GM23338 (cell line): Measurements from ENCODE around the gene IGFBP6. TPM values are rescaled to one million over a fixed set of nuclear protein-coding genes. Genes with fewer than 3 reads are reported as not detected.

ENCODE experiments used
- ATAC-seq: fragments of 200-7000 bp; cut with Tn5 transposase; 3 replicates; pipeline ENCODE4 v1.9.1; 2020
- DNase-seq: peaks from one replicate; pipeline ENCODE4 v3.0.0-alpha.2; 2015; ENCODE audit warnings: low spot score
- H2AFZ ChIP-seq: fragments of 200-600 bp; sonication (generic); 2 replicates; pipeline ENCODE4 v1.8.0; 2016; ENCODE audit warnings: antibody characterized with exemption, mild to moderate bottlenecking, moderate library complexity
- H3F3A ChIP-seq: fragments of 200-600 bp; sonication (generic); replicated peaks from 2 replicates; pipeline ENCODE4 v1.8.0; 2017; ENCODE audit warnings: antibody characterized with exemption, mixed run types, low read depth
- H3K27ac ChIP-seq: fragments of 200-600 bp; sonication (generic); 2 replicates; pipeline ENCODE4 v1.6.1; 2016; ENCODE audit warnings: low read depth
- H3K27me3 ChIP-seq: fragments of 200-600 bp; sonication (generic); 2 replicates; pipeline ENCODE4 v1.8.0; 2016; ENCODE audit warnings: mild to moderate bottlenecking, mixed run types, moderate library complexity; ENCODE audit not compliant: insufficient read depth
- H3K36me3 ChIP-seq: fragments of 200-600 bp; sonication (generic); 2 replicates; pipeline ENCODE4 v1.8.0; 2016; ENCODE audit warnings: mild to moderate bottlenecking; ENCODE audit not compliant: insufficient read depth
- H3K4me1 ChIP-seq: fragments of 200-600 bp; sonication (generic); 2 replicates; pipeline ENCODE4 v1.8.0; 2016; ENCODE audit warnings: mild to moderate bottlenecking, moderate library complexity; ENCODE audit not compliant: insufficient read depth
- H3K4me2 ChIP-seq: fragments of 200-600 bp; sonication (generic); 2 replicates; pipeline ENCODE4 v1.7.1; 2017; ENCODE audit warnings: mixed run types
- H3K4me3 ChIP-seq: fragments of 200-600 bp; sonication (generic); 2 replicates; pipeline ENCODE4 v1.6.1; 2016; ENCODE audit warnings: mixed run types
- H3K79me2 ChIP-seq: fragments of 200-600 bp; sonication (generic); replicated peaks from 2 replicates; pipeline ENCODE4 v1.8.0; 2017; ENCODE audit warnings: mild to moderate bottlenecking; ENCODE audit not compliant: insufficient read depth
- H3K9me2 ChIP-seq: fragments of 200-600 bp; sonication (generic); 2 replicates; pipeline ENCODE4 v1.8.0; 2017; ENCODE audit not compliant: insufficient read depth
- H4K20me1 ChIP-seq: fragments of 200-600 bp; sonication (generic); replicated peaks from 2 replicates; pipeline ENCODE4 v1.8.0; 2017; ENCODE audit warnings: mild to moderate bottlenecking; ENCODE audit not compliant: insufficient read depth
- H3K27ac Mint-ChIP-seq: 2 replicates; pipeline ENCODE4 v1.8.0; 2020; ENCODE audit warnings: inconsistent platforms, mild to moderate bottlenecking, moderate library complexity, mixed read lengths
- H3K27me3 Mint-ChIP-seq: 3 replicates; pipeline ENCODE4 v1.8.0; 2022; ENCODE audit warnings: low read depth, mild to moderate bottlenecking, moderate library complexity, mixed read lengths, inconsistent platforms; ENCODE audit not compliant: insufficient read depth, poor library complexity
- H3K36me3 Mint-ChIP-seq: 3 replicates; pipeline ENCODE4 v1.8.0; 2021; ENCODE audit warnings: low read depth, mild to moderate bottlenecking, inconsistent platforms, moderate library complexity, mixed read lengths
- H3K4me1 Mint-ChIP-seq: 3 replicates; pipeline ENCODE4 v1.8.0; 2020; ENCODE audit warnings: mild to moderate bottlenecking, inconsistent platforms, mixed read lengths
- H3K4me3 Mint-ChIP-seq: 3 replicates; pipeline ENCODE4 v1.8.0; 2021; ENCODE audit warnings: moderate library complexity, mild to moderate bottlenecking, inconsistent platforms, mixed read lengths
- H3K9me3 Mint-ChIP-seq: 3 replicates; pipeline ENCODE4 v1.8.0; 2020; ENCODE audit warnings: moderate library complexity, mild to moderate bottlenecking, inconsistent platforms, mixed read lengths
- CREB1 ChIP-seq: fragments of 250-450 bp; sonication (Bioruptor Pico); IDR thresholded peaks from 2 replicates; pipeline ENCODE4 v1.5.0; 2020; ENCODE audit warnings: low read depth, mild to moderate bottlenecking, moderate library complexity
- EZH2 ChIP-seq: fragments of 200-600 bp; sonication (generic); IDR thresholded peaks from one replicate; pipeline ENCODE4 v1.8.0; 2017; ENCODE audit warnings: antibody characterized with exemption, mild to moderate bottlenecking, low read depth; ENCODE audit not compliant: unreplicated experiment
- EZH2phosphoT487 ChIP-seq: fragments of 200-600 bp; sonication (generic); IDR thresholded peaks from one replicate; pipeline ENCODE4 v1.8.1; 2018; ENCODE audit warnings: antibody characterized with exemption; ENCODE audit not compliant: unreplicated experiment
- JUNB ChIP-seq: IDR thresholded peaks from one replicate; pipeline ENCODE4 v1.6.1; 2016; ENCODE audit warnings: antibody characterized with exemption; ENCODE audit not compliant: unreplicated experiment
- NANOG ChIP-seq: IDR thresholded peaks from 2 replicates; pipeline ENCODE4 v1.6.1; 2016; ENCODE audit warnings: antibody characterized with exemption, borderline replicate concordance
- POLR2AphosphoS5 ChIP-seq: IDR thresholded peaks from 2 replicates; pipeline ENCODE4 v1.6.1; 2016; ENCODE audit warnings: antibody characterized with exemption, low read depth
- STAT1 ChIP-seq: IDR thresholded peaks from one replicate; pipeline ENCODE4 v1.6.1; 2016; ENCODE audit warnings: antibody characterized with exemption; ENCODE audit not compliant: unreplicated experiment
- ZNF114 ChIP-seq: fragments of 250-450 bp; sonication (Bioruptor Pico); IDR thresholded peaks from 2 replicates; pipeline ENCODE4 v1.5.0; 2020; ENCODE audit warnings: mild to moderate bottlenecking, moderate library complexity
- ZNF331 ChIP-seq: fragments of 250-450 bp; sonication (Bioruptor Pico); IDR thresholded peaks from 2 replicates; pipeline ENCODE4 v1.5.0; 2020; ENCODE audit warnings: low read depth, mild to moderate bottlenecking, moderate library complexity
- polyA plus RNA-seq: library from polyadenylated mRNA; unstranded; fragments of >200 nt; fragmentation: Nextera tagmentation; extraction: Ambion mirVana; gene quantifications from 2 replicates; pipeline ENCODE4 v1.2.1, GENCODE V29; 2016
- total RNA-seq: library from RNA; depleted of rRNA; stranded (reverse); fragments of >200 nt; shearing (Covaris generic); gene quantifications from 2 replicates; pipeline ENCODE4 v1.2.3, GENCODE V29; 2014
- TF ChIP-seq, protein P1 (sequence below): fragments of 250-450 bp; sonication (Bioruptor Pico); IDR thresholded peaks from 2 replicates; pipeline ENCODE4 v1.5.0; 2020; ENCODE audit warnings: mild to moderate bottlenecking, moderate library complexity
- TF ChIP-seq, protein P2 (sequence below): IDR thresholded peaks from one replicate; pipeline ENCODE4 v1.6.1; 2018; ENCODE audit warnings: antibody characterized with exemption; ENCODE audit not compliant: unreplicated experiment
- TF ChIP-seq, protein P3 (sequence below): IDR thresholded peaks from 2 replicates; pipeline ENCODE4 v1.6.1; 2016; ENCODE audit warnings: antibody characterized with exemption
- TF ChIP-seq, protein P4 (sequence below), 2 experiments: fragments of 200-600 bp in 1 of 2; sonication (generic) in 1 of 2; conservative IDR thresholded peaks; 2 replicates each; pipeline versions ENCODE4 v1.5.1 to v1.6.1; 2016 to 2017; ENCODE audit warnings: antibody characterized with exemption in 2 of 2, low read depth in 2 of 2, mild to moderate bottlenecking in 2 of 2, moderate library complexity in 1 of 2

IGFBP6 gene
- total and polyA plus RNA-seq, 2 experiments from 2014 or later, result 14.7 to 16.6 TPM

DNA sequence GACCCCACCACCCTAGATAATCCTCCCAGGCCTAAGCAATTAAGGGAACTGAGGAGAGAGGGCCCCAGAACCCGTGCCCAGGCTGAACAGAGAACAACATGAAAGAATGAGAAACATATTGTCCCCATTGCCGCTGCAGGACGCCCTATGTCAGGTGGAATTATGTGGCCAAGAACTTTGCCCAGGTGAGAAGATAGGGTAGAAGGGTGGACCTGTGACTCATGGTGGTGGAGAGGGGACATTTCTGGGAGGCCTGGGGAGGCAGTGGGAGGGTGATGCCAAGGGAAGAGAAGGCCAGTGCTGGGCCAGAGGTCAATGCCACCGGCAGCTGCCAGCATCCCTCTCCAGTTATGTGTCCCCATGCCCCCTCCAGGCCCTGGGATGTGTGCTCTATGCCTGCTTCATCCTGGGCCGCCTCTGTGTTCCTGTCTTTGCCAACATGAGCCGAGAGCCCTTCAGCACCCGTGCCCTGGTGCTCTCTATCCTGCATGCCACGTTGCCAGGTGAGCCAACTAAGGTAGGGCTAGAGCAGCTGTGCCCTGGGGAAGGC is 21.4 kb downstream of the IGFBP6 start:
- no peaks in the 10 kb centered on the region; the same call in 2 of the 3 replicates for H3K36me3 Mint-ChIP-seq
- ATAC-seq, result no peak

More for the DNA sequence above, 21.4 kb downstream of the IGFBP6 start:
- H3K9me2 ChIP-seq, result peaks cover 3% of the 10 kb centered on the region; the same call in 1 of the 2 replicates
- Mint-ChIP-seq H3K27ac (no peak overlapping the region), H3K4me1 (no peaks in the 10 kb centered on the region; the same call in 2 of the 3 replicates), H3K4me3 (no peak overlapping the region), H3K9me3 (peaks cover 4% of the 10 kb centered on the region; the same call in 2 of the 3 replicates), H3K27me3 (peaks cover 11% of the 10 kb centered on the region)
- no peak overlapping the region for H3K4me2 ChIP-seq
- H3K4me1 ChIP-seq, result no peaks in the 10 kb centered on the region
- DNase-seq, result no peak
- H3F3A ChIP-seq, result 0 out of 2 replicates have a peak, but pooled peaks cover 4% of the 10 kb centered on the region
- H4K20me1 ChIP-seq, result no peaks in the 10 kb centered on the region
- no peak overlapping the region for H3K27ac ChIP-seq
- H3K27me3 ChIP-seq, result no peaks in the 10 kb centered on the region
- no peaks in the 10 kb centered on the region for H3K36me3 ChIP-seq
- H3K4me3 ChIP-seq, result no peak overlapping the region
- H3K79me2 ChIP-seq, result no peaks in the 10 kb centered on the region
- TF ChIP-seq, protein P1, sequence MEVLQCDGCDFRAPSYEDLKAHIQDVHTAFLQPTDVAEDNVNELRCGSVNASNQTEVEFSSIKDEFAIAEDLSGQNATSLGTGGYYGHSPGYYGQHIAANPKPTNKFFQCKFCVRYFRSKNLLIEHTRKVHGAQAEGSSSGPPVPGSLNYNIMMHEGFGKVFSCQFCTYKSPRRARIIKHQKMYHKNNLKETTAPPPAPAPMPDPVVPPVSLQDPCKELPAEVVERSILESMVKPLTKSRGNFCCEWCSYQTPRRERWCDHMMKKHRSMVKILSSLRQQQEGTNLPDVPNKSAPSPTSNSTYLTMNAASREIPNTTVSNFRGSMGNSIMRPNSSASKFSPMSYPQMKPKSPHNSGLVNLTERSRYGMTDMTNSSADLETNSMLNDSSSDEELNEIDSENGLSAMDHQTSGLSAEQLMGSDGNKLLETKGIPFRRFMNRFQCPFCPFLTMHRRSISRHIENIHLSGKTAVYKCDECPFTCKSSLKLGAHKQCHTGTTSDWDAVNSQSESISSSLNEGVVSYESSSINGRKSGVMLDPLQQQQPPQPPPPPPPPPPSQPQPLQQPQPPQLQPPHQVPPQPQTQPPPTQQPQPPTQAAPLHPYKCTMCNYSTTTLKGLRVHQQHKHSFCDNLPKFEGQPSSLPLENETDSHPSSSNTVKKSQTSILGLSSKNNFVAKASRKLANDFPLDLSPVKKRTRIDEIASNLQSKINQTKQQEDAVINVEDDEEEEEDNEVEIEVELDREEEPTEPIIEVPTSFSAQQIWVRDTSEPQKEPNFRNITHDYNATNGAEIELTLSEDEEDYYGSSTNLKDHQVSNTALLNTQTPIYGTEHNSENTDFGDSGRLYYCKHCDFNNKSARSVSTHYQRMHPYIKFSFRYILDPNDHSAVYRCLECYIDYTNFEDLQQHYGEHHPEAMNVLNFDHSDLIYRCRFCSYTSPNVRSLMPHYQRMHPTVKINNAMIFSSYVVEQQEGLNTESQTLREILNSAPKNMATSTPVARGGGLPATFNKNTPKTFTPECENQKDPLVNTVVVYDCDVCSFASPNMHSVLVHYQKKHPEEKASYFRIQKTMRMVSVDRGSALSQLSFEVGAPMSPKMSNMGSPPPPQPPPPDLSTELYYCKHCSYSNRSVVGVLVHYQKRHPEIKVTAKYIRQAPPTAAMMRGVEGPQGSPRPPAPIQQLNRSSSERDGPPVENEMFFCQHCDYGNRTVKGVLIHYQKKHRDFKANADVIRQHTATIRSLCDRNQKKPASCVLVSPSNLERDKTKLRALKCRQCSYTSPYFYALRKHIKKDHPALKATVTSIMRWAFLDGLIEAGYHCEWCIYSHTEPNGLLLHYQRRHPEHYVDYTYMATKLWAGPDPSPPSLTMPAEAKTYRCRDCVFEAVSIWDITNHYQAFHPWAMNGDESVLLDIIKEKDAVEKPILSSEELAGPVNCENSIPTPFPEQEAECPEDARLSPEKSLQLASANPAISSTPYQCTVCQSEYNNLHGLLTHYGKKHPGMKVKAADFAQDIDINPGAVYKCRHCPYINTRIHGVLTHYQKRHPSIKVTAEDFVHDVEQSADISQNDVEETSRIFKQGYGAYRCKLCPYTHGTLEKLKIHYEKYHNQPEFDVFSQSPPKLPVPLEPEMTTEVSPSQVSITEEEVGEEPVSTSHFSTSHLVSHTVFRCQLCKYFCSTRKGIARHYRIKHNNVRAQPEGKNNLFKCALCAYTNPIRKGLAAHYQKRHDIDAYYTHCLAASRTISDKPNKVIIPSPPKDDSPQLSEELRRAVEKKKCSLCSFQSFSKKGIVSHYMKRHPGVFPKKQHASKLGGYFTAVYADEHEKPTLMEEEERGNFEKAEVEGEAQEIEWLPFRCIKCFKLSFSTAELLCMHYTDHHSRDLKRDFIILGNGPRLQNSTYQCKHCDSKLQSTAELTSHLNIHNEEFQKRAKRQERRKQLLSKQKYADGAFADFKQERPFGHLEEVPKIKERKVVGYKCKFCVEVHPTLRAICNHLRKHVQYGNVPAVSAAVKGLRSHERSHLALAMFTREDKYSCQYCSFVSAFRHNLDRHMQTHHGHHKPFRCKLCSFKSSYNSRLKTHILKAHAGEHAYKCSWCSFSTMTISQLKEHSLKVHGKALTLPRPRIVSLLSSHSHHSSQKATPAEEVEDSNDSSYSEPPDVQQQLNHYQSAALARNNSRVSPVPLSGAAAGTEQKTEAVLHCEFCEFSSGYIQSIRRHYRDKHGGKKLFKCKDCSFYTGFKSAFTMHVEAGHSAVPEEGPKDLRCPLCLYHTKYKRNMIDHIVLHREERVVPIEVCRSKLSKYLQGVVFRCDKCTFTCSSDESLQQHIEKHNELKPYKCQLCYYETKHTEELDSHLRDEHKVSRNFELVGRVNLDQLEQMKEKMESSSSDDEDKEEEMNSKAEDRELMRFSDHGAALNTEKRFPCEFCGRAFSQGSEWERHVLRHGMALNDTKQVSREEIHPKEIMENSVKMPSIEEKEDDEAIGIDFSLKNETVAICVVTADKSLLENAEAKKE (CRISPR knock-in tag), result no peak
- TF ChIP-seq, protein P2, sequence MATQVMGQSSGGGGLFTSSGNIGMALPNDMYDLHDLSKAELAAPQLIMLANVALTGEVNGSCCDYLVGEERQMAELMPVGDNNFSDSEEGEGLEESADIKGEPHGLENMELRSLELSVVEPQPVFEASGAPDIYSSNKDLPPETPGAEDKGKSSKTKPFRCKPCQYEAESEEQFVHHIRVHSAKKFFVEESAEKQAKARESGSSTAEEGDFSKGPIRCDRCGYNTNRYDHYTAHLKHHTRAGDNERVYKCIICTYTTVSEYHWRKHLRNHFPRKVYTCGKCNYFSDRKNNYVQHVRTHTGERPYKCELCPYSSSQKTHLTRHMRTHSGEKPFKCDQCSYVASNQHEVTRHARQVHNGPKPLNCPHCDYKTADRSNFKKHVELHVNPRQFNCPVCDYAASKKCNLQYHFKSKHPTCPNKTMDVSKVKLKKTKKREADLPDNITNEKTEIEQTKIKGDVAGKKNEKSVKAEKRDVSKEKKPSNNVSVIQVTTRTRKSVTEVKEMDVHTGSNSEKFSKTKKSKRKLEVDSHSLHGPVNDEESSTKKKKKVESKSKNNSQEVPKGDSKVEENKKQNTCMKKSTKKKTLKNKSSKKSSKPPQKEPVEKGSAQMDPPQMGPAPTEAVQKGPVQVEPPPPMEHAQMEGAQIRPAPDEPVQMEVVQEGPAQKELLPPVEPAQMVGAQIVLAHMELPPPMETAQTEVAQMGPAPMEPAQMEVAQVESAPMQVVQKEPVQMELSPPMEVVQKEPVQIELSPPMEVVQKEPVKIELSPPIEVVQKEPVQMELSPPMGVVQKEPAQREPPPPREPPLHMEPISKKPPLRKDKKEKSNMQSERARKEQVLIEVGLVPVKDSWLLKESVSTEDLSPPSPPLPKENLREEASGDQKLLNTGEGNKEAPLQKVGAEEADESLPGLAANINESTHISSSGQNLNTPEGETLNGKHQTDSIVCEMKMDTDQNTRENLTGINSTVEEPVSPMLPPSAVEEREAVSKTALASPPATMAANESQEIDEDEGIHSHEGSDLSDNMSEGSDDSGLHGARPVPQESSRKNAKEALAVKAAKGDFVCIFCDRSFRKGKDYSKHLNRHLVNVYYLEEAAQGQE, result no peak
- TF ChIP-seq JUNB (no peak), CREB1 (no peak), EZH2 (no peak), STAT1 (no peak), NANOG (no peak), POLR2AphosphoS5 (no peak), ZNF331 (CRISPR knock-in tag) (no peak), EZH2phosphoT487 (no peak), ZNF114 (CRISPR knock-in tag) (no peak)
- TF ChIP-seq, protein P3, sequence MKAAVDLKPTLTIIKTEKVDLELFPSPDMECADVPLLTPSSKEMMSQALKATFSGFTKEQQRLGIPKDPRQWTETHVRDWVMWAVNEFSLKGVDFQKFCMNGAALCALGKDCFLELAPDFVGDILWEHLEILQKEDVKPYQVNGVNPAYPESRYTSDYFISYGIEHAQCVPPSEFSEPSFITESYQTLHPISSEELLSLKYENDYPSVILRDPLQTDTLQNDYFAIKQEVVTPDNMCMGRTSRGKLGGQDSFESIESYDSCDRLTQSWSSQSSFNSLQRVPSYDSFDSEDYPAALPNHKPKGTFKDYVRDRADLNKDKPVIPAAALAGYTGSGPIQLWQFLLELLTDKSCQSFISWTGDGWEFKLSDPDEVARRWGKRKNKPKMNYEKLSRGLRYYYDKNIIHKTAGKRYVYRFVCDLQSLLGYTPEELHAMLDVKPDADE, result no peak
- TF ChIP-seq, protein P4, sequence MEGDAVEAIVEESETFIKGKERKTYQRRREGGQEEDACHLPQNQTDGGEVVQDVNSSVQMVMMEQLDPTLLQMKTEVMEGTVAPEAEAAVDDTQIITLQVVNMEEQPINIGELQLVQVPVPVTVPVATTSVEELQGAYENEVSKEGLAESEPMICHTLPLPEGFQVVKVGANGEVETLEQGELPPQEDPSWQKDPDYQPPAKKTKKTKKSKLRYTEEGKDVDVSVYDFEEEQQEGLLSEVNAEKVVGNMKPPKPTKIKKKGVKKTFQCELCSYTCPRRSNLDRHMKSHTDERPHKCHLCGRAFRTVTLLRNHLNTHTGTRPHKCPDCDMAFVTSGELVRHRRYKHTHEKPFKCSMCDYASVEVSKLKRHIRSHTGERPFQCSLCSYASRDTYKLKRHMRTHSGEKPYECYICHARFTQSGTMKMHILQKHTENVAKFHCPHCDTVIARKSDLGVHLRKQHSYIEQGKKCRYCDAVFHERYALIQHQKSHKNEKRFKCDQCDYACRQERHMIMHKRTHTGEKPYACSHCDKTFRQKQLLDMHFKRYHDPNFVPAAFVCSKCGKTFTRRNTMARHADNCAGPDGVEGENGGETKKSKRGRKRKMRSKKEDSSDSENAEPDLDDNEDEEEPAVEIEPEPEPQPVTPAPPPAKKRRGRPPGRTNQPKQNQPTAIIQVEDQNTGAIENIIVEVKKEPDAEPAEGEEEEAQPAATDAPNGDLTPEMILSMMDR (conservative IDR thresholded peaks at IDR 0.05; ENCODE audit: low read depth in 2 of 2), result no peak
- no peak overlapping the region for H2AFZ ChIP-seq
